ENCODE data around the gene SWT1.
"Not testable (repeated sequence)": the region's sequence is repeated elsewhere in the genome, so short reads cannot be mapped to it uniquely, and the experiment has no call there.

SWT1 gene

GRCh38 chr1:185251928-185252327 is 95.0 kb downstream of the SWT1 start:
- not testable (repeated sequence) for DNase-seq

DNA sequence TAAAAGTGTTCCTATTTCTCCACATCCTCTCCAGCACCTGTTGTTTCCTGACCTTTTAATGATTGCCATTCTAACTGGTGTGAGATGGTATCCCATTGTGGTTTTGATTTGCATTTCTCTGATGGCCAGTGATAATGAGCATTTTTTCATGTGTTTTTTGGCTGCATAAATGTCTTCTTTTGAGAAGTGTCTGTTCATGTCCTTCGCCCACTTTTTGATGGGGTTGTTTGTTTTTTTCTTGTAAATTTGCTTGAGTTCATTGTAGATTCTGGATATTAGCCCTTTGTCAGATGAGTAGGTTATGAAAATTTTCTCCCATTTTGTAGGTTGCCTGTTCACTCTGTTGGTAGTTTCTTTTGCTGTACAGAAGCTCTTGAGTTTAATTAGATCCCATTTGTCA is 95.4 kb downstream of the SWT1 start:
- DNase-seq = not testable (repeated sequence)

- not testable (repeated sequence) for DNase-seq
Measured at GRCh38 chr1:185255595-185255994, 98.6 kb downstream of the SWT1 start.

GRCh38 chr1:185257116-185257949 is 100.4 kb downstream of the SWT1 start:
- not testable (repeated sequence) for DNase-seq

DNA sequence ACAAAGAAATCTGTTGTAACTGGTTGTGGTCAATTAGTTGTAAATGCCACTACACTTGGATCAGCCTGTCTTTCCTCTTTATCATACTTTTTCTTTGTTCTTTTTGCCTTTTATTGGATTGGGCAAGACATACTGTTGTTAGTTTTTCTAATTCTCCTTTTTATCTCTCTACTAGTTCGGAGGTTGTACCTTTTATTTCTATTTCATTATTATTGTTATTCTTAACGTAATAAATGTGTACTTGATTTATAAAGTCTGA is 100.9 kb downstream of the SWT1 start:
- no peak for DNase-seq

GRCh38 chr1:185258676-185259075 is 101.7 kb downstream of the SWT1 start:
- DNase-seq = no peak

GRCh38 chr1:185260611-185261010 is 103.6 kb downstream of the SWT1 start:
- no peak for DNase-seq

- no peak for DNase-seq
Measured at GRCh38 chr1:185262151-185262550, 105.2 kb downstream of the SWT1 start.

DNA sequence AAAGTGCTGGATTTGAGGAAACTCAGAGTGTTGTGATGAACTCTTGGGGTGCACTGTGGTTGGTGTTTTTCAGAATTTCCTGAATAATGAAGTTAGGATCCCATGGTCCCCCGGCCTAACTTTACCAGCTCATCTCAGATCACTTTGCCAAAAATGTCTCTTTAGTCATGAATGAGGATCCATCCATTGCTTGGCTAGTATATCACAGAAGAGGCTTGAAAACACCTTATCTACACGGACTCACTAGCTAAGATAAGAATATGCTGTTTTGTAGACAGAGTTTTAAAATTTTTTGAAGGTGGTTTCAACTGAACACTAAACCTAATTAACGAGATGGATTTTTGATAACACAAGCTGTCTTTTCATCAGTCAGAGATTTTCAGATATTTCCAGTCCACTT is 106.3 kb downstream of the SWT1 start:
- no peak for DNase-seq

- no peak for DNase-seq
Measured at GRCh38 chr1:185263780-185264179, 106.8 kb downstream of the SWT1 start.

DNA sequence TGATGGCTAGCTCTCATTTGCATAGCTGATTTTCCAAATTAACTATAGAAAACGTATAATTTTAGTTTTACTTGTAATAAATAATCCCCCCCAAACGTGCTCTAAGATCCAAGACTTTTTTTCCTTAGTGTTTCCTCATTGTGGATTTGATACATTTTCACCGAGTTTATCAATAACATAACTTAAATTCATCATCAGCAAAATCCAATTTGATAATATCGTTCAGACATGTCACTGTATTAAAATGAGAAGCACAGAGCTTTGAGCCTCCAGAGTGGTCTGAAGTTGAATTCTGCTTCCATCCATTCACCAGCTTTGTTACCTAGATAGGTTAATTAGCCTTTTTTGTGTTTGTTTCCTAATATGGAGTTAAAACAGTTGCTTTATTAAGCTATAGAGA is 108.3 kb downstream of the SWT1 start:
- no peak for DNase-seq

- no peak for DNase-seq
Measured at GRCh38 chr1:185267301-185267700, 110.3 kb downstream of the SWT1 start.

DNA sequence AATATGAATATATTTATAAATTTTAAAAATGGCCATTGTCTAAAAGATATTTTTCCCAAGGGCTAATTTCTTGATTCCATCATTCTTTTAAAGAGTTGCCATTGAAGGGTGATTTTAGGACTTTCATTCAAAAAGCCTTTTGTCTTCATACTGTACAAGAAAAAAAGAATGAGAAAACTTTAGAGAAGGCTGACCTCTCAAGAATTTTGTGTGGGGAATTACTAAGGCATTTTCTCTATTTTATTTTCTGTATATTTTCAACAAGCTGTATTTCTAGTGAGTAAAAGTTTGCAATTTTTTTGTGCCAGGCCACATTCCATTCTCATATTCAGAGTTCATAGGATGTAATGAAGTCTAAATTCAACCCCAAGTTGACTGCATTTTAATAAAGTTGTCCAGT is 110.7 kb downstream of the SWT1 start:
- no peak for DNase-seq

DNA sequence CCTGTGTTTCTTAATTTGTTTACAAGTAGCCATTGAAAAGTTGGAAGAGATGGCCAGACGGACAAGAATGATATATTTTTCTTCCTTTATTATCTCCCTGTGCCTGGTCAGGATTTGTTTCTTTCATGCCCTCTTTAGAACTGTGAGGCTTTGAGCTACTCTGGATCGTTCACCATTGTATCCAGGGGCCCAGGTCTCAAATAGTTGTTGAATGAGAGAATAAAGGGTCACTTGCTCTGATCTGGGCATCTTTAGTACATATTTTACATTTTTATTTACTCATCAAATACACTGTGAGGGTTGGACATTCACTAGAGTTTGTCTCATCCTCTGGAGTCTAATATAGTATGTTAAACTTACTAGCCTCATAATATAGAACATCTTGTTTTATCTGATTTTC is 111.4 kb downstream of the SWT1 start:
- DNase-seq = no peak

GRCh38 chr1:185271921-185272320 is 115.0 kb downstream of the SWT1 start:
- DNase-seq = no peak

GRCh38 chr1:185279571-185279970 is 122.6 kb downstream of the SWT1 start:
- no peak for DNase-seq

DNA sequence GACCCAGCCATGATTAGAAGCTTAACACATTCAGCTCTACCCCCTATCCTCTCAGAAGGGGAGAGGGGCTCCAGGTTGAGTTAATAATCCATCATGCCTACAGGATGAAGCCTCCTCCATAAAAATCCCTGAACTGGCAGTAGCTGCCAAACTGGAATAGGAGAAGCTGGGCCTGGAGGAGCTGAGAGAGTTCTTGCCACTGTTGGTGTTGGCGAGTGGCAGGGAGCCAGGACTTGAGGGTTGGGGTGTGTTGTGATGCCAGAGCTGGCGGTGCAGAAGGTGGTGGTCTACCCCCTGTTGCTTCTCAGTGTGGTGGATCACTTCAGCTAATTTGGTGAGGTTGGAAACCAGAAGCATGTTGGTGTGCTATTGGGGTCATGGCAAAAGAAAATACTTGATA is 123.6 kb downstream of the SWT1 start:
- no peak for DNase-seq

DNA sequence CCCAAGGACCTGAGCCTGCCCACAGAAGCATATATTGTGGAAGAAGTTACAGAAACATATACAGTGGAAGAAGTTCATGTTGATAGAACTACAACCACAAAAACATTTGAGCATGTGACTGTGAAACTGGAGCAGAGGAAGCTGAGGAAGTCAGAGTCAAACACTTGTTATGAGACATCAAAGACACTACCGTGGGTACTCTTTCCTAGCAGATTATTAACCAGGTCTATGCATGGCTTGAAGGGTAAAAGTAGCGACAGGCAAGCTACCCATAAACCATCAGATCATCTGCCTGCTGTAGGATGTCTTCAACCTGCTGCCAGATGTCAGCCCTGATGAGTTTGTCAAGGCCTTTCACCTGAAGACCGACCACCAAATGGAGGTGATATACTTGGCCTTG is 124.3 kb downstream of the SWT1 start:
- DNase-seq = no peak

DNA sequence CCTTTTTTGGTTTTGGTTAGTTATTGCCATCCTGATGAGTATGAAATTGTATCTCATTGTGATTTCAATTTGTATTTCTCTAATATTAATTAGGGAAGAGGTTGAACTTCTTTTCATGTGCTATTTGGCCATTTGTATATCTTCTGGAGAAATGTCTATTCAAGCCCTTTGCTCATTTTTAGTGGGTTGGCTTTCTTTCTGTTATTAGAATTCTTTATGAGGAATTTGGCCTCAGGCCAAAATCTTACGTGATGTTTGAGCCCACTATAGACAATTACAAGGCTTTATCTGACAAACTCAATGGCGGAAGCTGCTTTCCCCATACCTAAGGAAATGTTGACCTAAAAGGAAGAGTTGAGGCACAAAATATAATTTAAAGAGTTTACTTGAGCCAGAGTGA is 127.1 kb downstream of the SWT1 start:
- DNase-seq = no peak

- no peak for DNase-seq
Measured at GRCh38 chr1:185284533-185285276, 127.7 kb downstream of the SWT1 start.

GRCh38 chr1:185287451-185287850 is 130.5 kb downstream of the SWT1 start:
- DNase-seq = no peak

- DNase-seq = no peak
Measured at GRCh38 chr1:185288435-185288834, 131.5 kb downstream of the SWT1 start.

- DNase-seq = no peak
Measured at GRCh38 chr1:185289880-185290279, 132.9 kb downstream of the SWT1 start.

DNA sequence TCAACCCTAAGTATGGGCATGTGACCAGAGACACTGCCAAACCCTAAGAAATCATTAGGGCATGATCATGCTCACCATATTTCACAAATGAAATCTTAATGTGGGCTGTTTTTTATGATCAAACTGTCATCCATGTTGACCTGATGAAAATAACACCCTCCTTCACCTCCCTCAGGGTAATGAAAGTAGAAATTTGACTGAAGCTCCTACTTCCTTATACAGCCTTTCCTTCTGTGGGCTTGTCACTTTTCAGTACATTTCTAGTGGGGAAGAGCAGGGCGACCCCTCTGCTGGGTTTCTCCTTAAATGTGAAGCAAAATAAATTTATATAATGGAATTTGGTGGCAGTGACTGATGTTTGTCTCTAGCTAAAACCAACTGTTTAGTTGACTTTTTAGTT is 134.2 kb downstream of the SWT1 start:
- no peak for DNase-seq

DNA sequence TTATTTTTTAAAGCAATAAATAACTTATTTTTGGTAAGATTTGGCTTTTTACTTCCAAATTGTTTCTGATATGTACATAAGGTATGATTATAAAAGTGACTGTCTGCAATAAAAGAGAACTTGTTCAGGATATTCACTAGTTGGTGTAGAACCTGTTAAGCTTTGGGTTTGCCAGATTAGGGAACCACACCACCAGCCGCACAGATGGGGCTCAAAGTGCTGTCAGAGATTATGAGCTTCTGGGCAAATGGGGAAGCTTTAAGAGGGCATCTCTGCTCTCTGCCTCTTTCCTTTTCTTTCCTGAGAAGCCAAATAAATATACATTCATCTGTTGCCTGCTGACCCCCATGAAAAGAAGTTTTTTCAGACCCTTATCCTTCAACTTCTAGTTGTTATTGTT is 134.7 kb downstream of the SWT1 start:
- no peak for DNase-seq

Data from stimulated activated CD4-positive, alpha-beta T cell treated with anti-CD3 and anti-CD28 coated beads, Interleukin-2, amount 100 ng/mL, for 48 hours (primary cell).